Measurements from ENCODE around the gene NELFA.

NELFA gene

DNA sequence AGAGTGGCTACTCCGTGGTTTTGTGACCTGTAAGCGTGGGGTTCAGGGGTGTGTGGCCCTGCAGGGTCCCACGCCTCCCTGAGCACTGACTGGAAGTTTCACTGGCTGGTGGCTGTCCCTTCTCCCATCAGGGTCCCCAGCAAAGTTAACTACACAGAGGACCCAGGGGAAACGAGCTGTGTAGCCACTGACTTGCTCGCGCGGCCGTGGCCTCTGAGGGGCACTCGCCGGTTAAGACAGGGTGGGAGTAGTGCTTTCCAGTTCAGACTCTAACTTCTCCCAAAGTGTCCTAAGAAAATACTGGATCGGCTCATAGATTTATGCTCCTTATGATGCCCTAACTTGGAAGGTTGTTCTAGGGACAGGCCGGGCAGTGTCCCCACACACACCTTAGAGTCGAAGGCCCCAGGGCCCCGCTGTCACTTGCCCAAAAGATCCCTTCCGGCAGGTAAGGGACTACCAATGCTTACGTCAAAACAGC is 28.2 kb downstream of the NELFA start:
- no peak for ATAC-seq (ENCODE audit: low read depth)
- no peaks in the 10 kb centered on the region for H3K27me3 ChIP-seq (ENCODE audit: insufficient read depth, poor library complexity, severe bottlenecking)
- TF ChIP-seq, protein P1, sequence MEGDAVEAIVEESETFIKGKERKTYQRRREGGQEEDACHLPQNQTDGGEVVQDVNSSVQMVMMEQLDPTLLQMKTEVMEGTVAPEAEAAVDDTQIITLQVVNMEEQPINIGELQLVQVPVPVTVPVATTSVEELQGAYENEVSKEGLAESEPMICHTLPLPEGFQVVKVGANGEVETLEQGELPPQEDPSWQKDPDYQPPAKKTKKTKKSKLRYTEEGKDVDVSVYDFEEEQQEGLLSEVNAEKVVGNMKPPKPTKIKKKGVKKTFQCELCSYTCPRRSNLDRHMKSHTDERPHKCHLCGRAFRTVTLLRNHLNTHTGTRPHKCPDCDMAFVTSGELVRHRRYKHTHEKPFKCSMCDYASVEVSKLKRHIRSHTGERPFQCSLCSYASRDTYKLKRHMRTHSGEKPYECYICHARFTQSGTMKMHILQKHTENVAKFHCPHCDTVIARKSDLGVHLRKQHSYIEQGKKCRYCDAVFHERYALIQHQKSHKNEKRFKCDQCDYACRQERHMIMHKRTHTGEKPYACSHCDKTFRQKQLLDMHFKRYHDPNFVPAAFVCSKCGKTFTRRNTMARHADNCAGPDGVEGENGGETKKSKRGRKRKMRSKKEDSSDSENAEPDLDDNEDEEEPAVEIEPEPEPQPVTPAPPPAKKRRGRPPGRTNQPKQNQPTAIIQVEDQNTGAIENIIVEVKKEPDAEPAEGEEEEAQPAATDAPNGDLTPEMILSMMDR (IDR thresholded peaks at IDR 0.05; ENCODE audit: poor library complexity, severe bottlenecking): no peak
- H3K4me1 ChIP-seq (ENCODE audit: insufficient read depth, poor library complexity, severe bottlenecking): no peaks in the 10 kb centered on the region
- DNase-seq (ENCODE audit: low spot score): peak; percentile 34
- no peak overlapping the region for H3K4me3 ChIP-seq (ENCODE audit: severe bottlenecking)
- H3K27ac ChIP-seq (ENCODE audit: poor library complexity, severe bottlenecking): no peak overlapping the region
- H3K36me3 ChIP-seq (ENCODE audit: low read depth): peaks cover 95% of the 10 kb centered on the region
- no peaks in the 10 kb centered on the region for H3K9me3 ChIP-seq (ENCODE audit: severe bottlenecking)

DNA sequence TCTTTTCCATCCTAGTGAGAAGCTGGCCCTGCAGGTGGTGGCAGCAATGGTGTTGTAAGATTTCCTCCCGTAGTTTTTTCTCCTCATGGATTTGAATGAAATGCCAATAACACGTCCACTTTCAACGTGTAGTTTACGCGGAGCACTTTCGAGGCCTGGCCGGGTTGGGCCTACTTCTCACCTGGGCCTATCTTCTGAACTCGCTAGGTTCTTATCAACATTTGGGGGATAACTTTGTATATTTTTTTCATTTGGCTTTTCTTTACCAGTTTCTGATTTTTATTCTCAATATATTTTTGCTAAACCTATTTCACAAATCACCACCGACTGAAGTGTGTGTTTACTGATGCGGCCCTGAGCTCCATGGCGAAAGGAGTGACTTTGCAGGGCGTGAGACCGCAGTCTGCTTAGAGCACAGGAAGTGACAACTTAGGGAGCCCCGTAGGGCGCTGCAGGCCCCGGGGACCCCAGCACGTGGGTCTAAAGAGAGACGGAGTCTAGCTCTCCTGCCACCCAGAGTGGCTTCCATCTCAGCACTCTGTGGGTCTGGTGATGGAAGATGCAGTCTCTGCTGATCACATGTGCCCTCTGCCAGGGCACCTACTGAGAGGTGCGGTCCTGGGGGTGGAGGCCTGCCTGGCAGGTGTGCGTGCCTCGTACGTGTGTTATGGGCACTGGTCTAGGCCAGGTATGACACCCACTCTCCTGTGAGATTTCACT is 29.1 kb downstream of the NELFA start:
- H3K4me3 ChIP-seq (ENCODE audit: severe bottlenecking): no peak overlapping the region
- no peak overlapping the region for H3K27ac ChIP-seq (ENCODE audit: poor library complexity, severe bottlenecking)
- no peak for ATAC-seq (ENCODE audit: low read depth)
- no peaks in the 10 kb centered on the region for H3K27me3 ChIP-seq (ENCODE audit: insufficient read depth, poor library complexity, severe bottlenecking)
- peak; percentile 26 for DNase-seq (ENCODE audit: low spot score)
- H3K9me3 ChIP-seq (ENCODE audit: severe bottlenecking): no peaks in the 10 kb centered on the region
- H3K4me1 ChIP-seq (ENCODE audit: insufficient read depth, poor library complexity, severe bottlenecking): no peaks in the 10 kb centered on the region
- TF ChIP-seq, protein P1 (IDR thresholded peaks at IDR 0.05; ENCODE audit: poor library complexity, severe bottlenecking): no peak
- peaks cover 95% of the 10 kb centered on the region for H3K36me3 ChIP-seq (ENCODE audit: low read depth)

DNA sequence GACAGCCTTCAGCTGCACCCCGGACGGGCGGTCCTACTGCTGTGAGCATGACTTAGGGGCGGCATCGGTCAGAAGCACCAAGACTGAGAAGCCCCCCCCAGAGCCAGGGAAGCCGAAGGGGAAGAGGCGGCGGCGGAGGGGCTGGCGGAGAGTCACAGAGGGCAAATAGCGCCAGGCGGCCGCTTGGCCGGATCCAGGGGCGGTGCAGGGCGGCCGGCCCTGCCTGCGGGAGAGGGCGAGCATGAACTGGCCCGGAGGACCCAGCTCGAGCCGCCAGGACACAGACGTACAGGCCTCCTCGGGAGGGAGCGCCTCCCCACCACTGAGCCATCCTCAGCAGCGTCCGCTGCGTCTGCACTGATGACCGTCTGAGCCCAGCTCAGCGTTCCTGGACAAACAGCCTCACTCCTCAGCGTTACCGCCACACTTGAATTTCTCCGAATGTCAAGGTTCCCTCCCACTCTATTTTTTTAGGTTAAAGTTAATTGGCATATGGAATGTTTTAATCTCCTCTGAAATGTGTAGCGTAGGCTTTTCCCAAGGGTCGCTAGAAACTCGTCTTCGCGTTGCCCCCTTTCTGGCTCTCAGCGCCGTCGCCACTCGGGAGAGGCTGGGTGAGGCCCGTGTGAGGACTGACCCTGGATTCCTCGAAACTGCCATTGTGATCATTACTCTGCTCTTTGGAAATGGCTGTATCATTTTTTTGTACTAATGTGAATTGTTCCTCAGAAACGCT is 29.9 kb downstream of the NELFA start:
- Histone ChIP-seq H3K36me3 (ENCODE audit: low read depth) (peaks cover 96% of the 10 kb centered on the region), H3K27me3 (ENCODE audit: insufficient read depth, poor library complexity, severe bottlenecking) (no peaks in the 10 kb centered on the region), H3K27ac (ENCODE audit: poor library complexity, severe bottlenecking) (no peak overlapping the region), H3K4me3 (ENCODE audit: severe bottlenecking) (no peak overlapping the region), H3K9me3 (ENCODE audit: severe bottlenecking) (no peaks in the 10 kb centered on the region), H3K4me1 (ENCODE audit: insufficient read depth, poor library complexity, severe bottlenecking) (no peaks in the 10 kb centered on the region)
- TF ChIP-seq, protein P1 (IDR thresholded peaks at IDR 0.05; ENCODE audit: poor library complexity, severe bottlenecking): no peak
- no peak for ATAC-seq (ENCODE audit: low read depth)
- peak; percentile 50 for DNase-seq (ENCODE audit: low spot score)

DNA sequence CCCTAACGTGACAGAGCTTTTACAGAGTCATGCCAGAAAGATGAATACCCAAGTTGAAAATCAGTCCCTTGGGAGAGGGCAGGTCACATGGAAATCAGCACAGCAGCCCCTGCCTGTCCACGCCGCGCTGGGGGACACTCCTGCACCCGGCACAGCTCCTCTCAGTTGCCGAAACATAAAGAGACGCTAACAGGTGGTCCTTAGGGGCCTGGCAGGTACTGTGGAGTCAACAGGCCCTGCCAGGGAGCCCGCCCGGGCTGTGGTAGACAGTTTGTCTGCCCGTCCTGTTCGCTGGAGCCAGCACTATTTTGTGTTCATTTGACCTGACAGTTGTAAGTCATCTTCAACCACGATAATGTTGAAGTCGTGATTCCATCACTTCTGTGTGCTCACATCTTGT is 30.5 kb downstream of the NELFA start:
- no peak overlapping the region for H3K4me3 ChIP-seq (ENCODE audit: severe bottlenecking)
- H3K4me1 ChIP-seq (ENCODE audit: insufficient read depth, poor library complexity, severe bottlenecking): no peaks in the 10 kb centered on the region
- DNase-seq (ENCODE audit: low spot score) (peak; percentile 55), ATAC-seq (ENCODE audit: low read depth) (no peak)
- TF ChIP-seq, protein P1 (IDR thresholded peaks at IDR 0.05; ENCODE audit: poor library complexity, severe bottlenecking): no peak
- H3K27me3 ChIP-seq (ENCODE audit: insufficient read depth, poor library complexity, severe bottlenecking): no peaks in the 10 kb centered on the region
- peaks cover 95% of the 10 kb centered on the region for H3K36me3 ChIP-seq (ENCODE audit: low read depth)
- H3K27ac ChIP-seq (ENCODE audit: poor library complexity, severe bottlenecking): no peak overlapping the region
- H3K9me3 ChIP-seq (ENCODE audit: severe bottlenecking): no peaks in the 10 kb centered on the region
